ENCODE data around the gene VWA5B1. TPM values are rescaled to one million over a fixed set of nuclear protein-coding genes. Genes with fewer than 3 reads are reported as not detected.

The VWA5B1 gene
- total and polyA plus RNA-seq, 2 experiments from 2014 or later = 0.16 to 1.0 TPM

GRCh38 chr1:20354610-20355009 is 63.9 kb downstream of the VWA5B1 start:
- H3K4me1 Mint-ChIP-seq = peaks cover 4% of the 10 kb centered on the region; the same call in 1 of the 3 replicates
- no peaks in the 10 kb centered on the region for H3K9me3 Mint-ChIP-seq
- Histone ChIP-seq H2AFZ (no peak overlapping the region), H3K4me3 (no peak overlapping the region), H3K4me2 (no peak overlapping the region), H3K27me3 (ENCODE audit: insufficient read depth) (no peaks in the 10 kb centered on the region), H3K9me2 (ENCODE audit: insufficient read depth) (no peaks in the 10 kb centered on the region), H3K79me2 (replicated peaks; ENCODE audit: insufficient read depth) (no peaks in the 10 kb centered on the region), H3F3A (replicated peaks; ENCODE audit: low read depth) (no peaks in the 10 kb centered on the region), H3K4me1 (ENCODE audit: insufficient read depth) (no peaks in the 10 kb centered on the region), H3K27ac (ENCODE audit: low read depth) (no peak overlapping the region), H3K36me3 (ENCODE audit: insufficient read depth) (no peaks in the 10 kb centered on the region), H4K20me1 (replicated peaks; ENCODE audit: insufficient read depth) (no peaks in the 10 kb centered on the region)
- no peaks in the 10 kb centered on the region for H3K36me3 Mint-ChIP-seq (ENCODE audit: low read depth)
- H3K27ac Mint-ChIP-seq = no peak overlapping the region
- no peak for DNase-seq (ENCODE audit: low spot score)
- peaks cover 11% of the 10 kb centered on the region for H3K27me3 Mint-ChIP-seq (ENCODE audit: insufficient read depth, low read depth, poor library complexity)
- TF ChIP-seq ZNF331 (CRISPR knock-in tag; IDR thresholded peaks at IDR 0.05; ENCODE audit: low read depth) (no peak), CREB1 (CRISPR knock-in tag; IDR thresholded peaks at IDR 0.05; ENCODE audit: low read depth) (no peak), ETS1 (IDR thresholded peaks at IDR 0.05) (no peak), JUNB (IDR thresholded peaks at IDR 0.05; ENCODE audit: unreplicated experiment) (no peak), REST (IDR thresholded peaks at IDR 0.05; ENCODE audit: unreplicated experiment) (no peak), EZH2phosphoT487 (IDR thresholded peaks at IDR 0.05; ENCODE audit: unreplicated experiment) (no peak), EZH2 (IDR thresholded peaks at IDR 0.05; ENCODE audit: low read depth, unreplicated experiment) (no peak)
- no peak overlapping the region for H3K4me3 Mint-ChIP-seq
- ATAC-seq = no peak

GRCh38 chr1:20355101-20355827 is 64.6 kb downstream of the VWA5B1 start:
- Histone ChIP-seq H3K27ac (ENCODE audit: low read depth) (no peak overlapping the region), H3K79me2 (replicated peaks; ENCODE audit: insufficient read depth) (no peaks in the 10 kb centered on the region), H2AFZ (no peak overlapping the region), H3K4me1 (ENCODE audit: insufficient read depth) (no peaks in the 10 kb centered on the region), H3K27me3 (ENCODE audit: insufficient read depth) (no peaks in the 10 kb centered on the region), H3K36me3 (ENCODE audit: insufficient read depth) (no peaks in the 10 kb centered on the region), H3K9me2 (ENCODE audit: insufficient read depth) (no peaks in the 10 kb centered on the region), H4K20me1 (replicated peaks; ENCODE audit: insufficient read depth) (no peaks in the 10 kb centered on the region), H3F3A (replicated peaks; ENCODE audit: low read depth) (no peaks in the 10 kb centered on the region), H3K4me3 (no peak overlapping the region), H3K4me2 (no peak overlapping the region)
- DNase-seq (ENCODE audit: low spot score) (no peak), ATAC-seq (no peak)
- Mint-ChIP-seq H3K4me3 (no peak overlapping the region), H3K27me3 (ENCODE audit: insufficient read depth, low read depth, poor library complexity) (peaks cover 10% of the 10 kb centered on the region), H3K36me3 (ENCODE audit: low read depth) (no peaks in the 10 kb centered on the region), H3K9me3 (no peaks in the 10 kb centered on the region), H3K27ac (no peak overlapping the region), H3K4me1 (peaks cover 4% of the 10 kb centered on the region; the same call in 1 of the 3 replicates)
- TF ChIP-seq EZH2 (IDR thresholded peaks at IDR 0.05; ENCODE audit: low read depth, unreplicated experiment) = no peak
- no peak for TF ChIP-seq ZNF114 (CRISPR knock-in tag; IDR thresholded peaks at IDR 0.05)
- TF ChIP-seq POLR2AphosphoS5 (IDR thresholded peaks at IDR 0.05; ENCODE audit: low read depth) = no peak
- TF ChIP-seq ZNF462 (CRISPR knock-in tag; IDR thresholded peaks at IDR 0.05) = no peak

Data from GM23338 (cell line).